Measurements from ENCODE around the gene PIP5KL1. TPM values are rescaled to one million over a fixed set of nuclear protein-coding genes. Genes with fewer than 3 reads are reported as not detected.

Gene PIP5KL1
- total and polyA plus RNA-seq, 4 donors: 2.0 to 9.0 (median 4.9) TPM

GRCh38 chr9:127895811-127896210 lies 34.8 kb downstream of the PIP5KL1 start:
- Histone ChIP-seq H3K4me3 (no peak overlapping the region), H3K9ac (ENCODE audit: insufficient read depth in 1 of 2, low read length in 2 of 2) (no peak overlapping the region), H3K36me3 (ENCODE audit: control insufficient read depth in 4 of 4, insufficient read depth in 4 of 4, low read length in 4 of 4) (peaks cover 15 to 40% (median 36%) of the 10 kb centered on the region in 4 donors), H3K27ac (ENCODE audit: low read depth in 1 of 2, low read length in 1 of 2) (no peak overlapping the region), H3K27me3 (ENCODE audit: control insufficient read depth in 3 of 3, insufficient read depth in 3 of 3, low read length in 2 of 3) (no peaks in the 10 kb centered on the region), H3K4me1 (ENCODE audit: control insufficient read depth in 5 of 5, insufficient read depth in 5 of 5, low read length in 5 of 5) (peaks cover 4 to 25% (median 8%) of the 10 kb centered on the region in 5 donors), H3K9me3 (ENCODE audit: control insufficient read depth in 4 of 4, insufficient read depth in 3 of 4, low read length in 3 of 4) (peaks cover 0 to 11% (median 6%) of the 10 kb centered on the region in 4 donors)
- 95 to 96% methylated on average over 8 of the region's 8 CpGs for WGBS, 2 donors
- DNase-seq (no peak), ATAC-seq (ENCODE audit: insufficient read depth, low FRiP score) (no peak)
- no peak for TF ChIP-seq CTCF (IDR thresholded peaks at IDR 0.05; ENCODE audit: control extremely low read depth, extremely low read depth)

- Histone ChIP-seq H3K9me3 (ENCODE audit: control insufficient read depth in 4 of 4, insufficient read depth in 3 of 4, low read length in 3 of 4) (peaks cover 0 to 11% (median 6%) of the 10 kb centered on the region in 4 donors), H3K27me3 (ENCODE audit: control insufficient read depth in 3 of 3, insufficient read depth in 3 of 3, low read length in 2 of 3) (no peaks in the 10 kb centered on the region), H3K27ac (ENCODE audit: low read depth in 1 of 2, low read length in 1 of 2) (no peak overlapping the region), H3K4me3 (no peak overlapping the region), H3K9ac (ENCODE audit: insufficient read depth in 1 of 2, low read length in 2 of 2) (no peak overlapping the region), H3K4me1 (ENCODE audit: control insufficient read depth in 5 of 5, insufficient read depth in 5 of 5, low read length in 5 of 5) (peaks cover 3 to 16% (median 6%) of the 10 kb centered on the region in 5 donors), H3K36me3 (ENCODE audit: control insufficient read depth in 4 of 4, insufficient read depth in 4 of 4, low read length in 4 of 4) (peaks cover 15 to 44% (median 41%) of the 10 kb centered on the region in 4 donors)
- ATAC-seq (ENCODE audit: insufficient read depth, low FRiP score): no peak
- TF ChIP-seq CTCF (IDR thresholded peaks at IDR 0.05; ENCODE audit: control extremely low read depth, extremely low read depth): no peak
- DNase-seq: no peak
- 99% methylated on average over 4 of the region's 4 CpGs for WGBS, 2 donors
Observed at GRCh38 chr9:127893392-127893791, 37.2 kb downstream of the PIP5KL1 start.

- Histone ChIP-seq H3K9ac (ENCODE audit: insufficient read depth in 1 of 2, low read length in 2 of 2) (no peak overlapping the region), H3K36me3 (ENCODE audit: control insufficient read depth in 4 of 4, insufficient read depth in 4 of 4, low read length in 4 of 4) (peaks cover 15 to 47% (median 43%) of the 10 kb centered on the region in 4 donors), H3K27me3 (ENCODE audit: control insufficient read depth in 3 of 3, insufficient read depth in 3 of 3, low read length in 2 of 3) (no peaks in the 10 kb centered on the region), H3K9me3 (ENCODE audit: control insufficient read depth in 4 of 4, insufficient read depth in 3 of 4, low read length in 3 of 4) (peaks cover 0 to 11% (median 6%) of the 10 kb centered on the region in 4 donors), H3K4me1 (ENCODE audit: control insufficient read depth in 5 of 5, insufficient read depth in 5 of 5, low read length in 5 of 5) (peaks cover 2 to 14% (median 6%) of the 10 kb centered on the region in 5 donors), H3K27ac (ENCODE audit: low read depth in 1 of 2, low read length in 1 of 2) (no peak overlapping the region), H3K4me3 (no peak overlapping the region)
- 96 to 98% methylated on average over 6 of the region's 6 CpGs for WGBS, 2 donors
- no peak for ATAC-seq (ENCODE audit: insufficient read depth, low FRiP score)
- no peak for TF ChIP-seq CTCF (IDR thresholded peaks at IDR 0.05; ENCODE audit: control extremely low read depth, extremely low read depth)
- no peak for DNase-seq
Observed at GRCh38 chr9:127892831-127893230, 37.7 kb downstream of the PIP5KL1 start.

- Histone ChIP-seq H3K4me1 (ENCODE audit: control insufficient read depth in 5 of 5, insufficient read depth in 5 of 5, low read length in 5 of 5) (peaks cover 0 to 6% (median 0%) of the 10 kb centered on the region in 5 donors), H3K9me3 (ENCODE audit: control insufficient read depth in 4 of 4, insufficient read depth in 3 of 4, low read length in 3 of 4) (peaks cover 0 to 9% (median 6%) of the 10 kb centered on the region in 4 donors), H3K36me3 (ENCODE audit: control insufficient read depth in 4 of 4, insufficient read depth in 4 of 4, low read length in 4 of 4) (peaks cover 19 to 58% (median 45%) of the 10 kb centered on the region in 4 donors), H3K9ac (ENCODE audit: insufficient read depth in 1 of 2, low read length in 2 of 2) (no peak overlapping the region), H3K27me3 (ENCODE audit: control insufficient read depth in 3 of 3, insufficient read depth in 3 of 3, low read length in 2 of 3) (no peaks in the 10 kb centered on the region), H3K4me3 (no peak overlapping the region), H3K27ac (ENCODE audit: low read depth in 1 of 2, low read length in 1 of 2) (no peak overlapping the region)
- no peak for TF ChIP-seq CTCF (IDR thresholded peaks at IDR 0.05; ENCODE audit: control extremely low read depth, extremely low read depth)
- ATAC-seq (ENCODE audit: insufficient read depth, low FRiP score): no peak
- no peak for DNase-seq
- WGBS, 2 donors: 95 to 97% methylated on average over 3 of the region's 3 CpGs
Observed at GRCh38 chr9:127890053-127890452, 40.5 kb downstream of the PIP5KL1 start.
